GM12878 (cell line): Measurements from ENCODE around the gene PSMD1. TPM values are rescaled to one million over a fixed set of nuclear protein-coding genes. Genes with fewer than 3 reads are reported as not detected.

Experiments
- ATAC-seq: fragments of 200-7000 bp; cut with Tn5 transposase; 3 replicates; pipeline ENCODE4 v1.9.1; 2020; ENCODE audit warnings: mild to moderate bottlenecking, moderate library complexity
- BruUV-seq: library from RNA; stranded (reverse); fragments of 400-500 nt; replicated peaks from 2 replicates; lab custom pipeline; 2021; lab: Mats Ljungman, UMichigan
- CTCF ChIA-PET: fragments of 300-600 bp; sonication (Branson Sonifier 250); formaldehyde crosslinking; extraction: SDS; loops from one replicate; lab custom pipeline; 2021; ENCODE audit warnings: inconsistent platforms; lab: Yijun Ruan, JAX
- POLR2A ChIA-PET: fragments of 350-600 bp; formaldehyde crosslinking; extraction: SDS; loops from one replicate; lab custom pipeline; 2021; ENCODE audit warnings: inconsistent platforms; lab: Charles Lee
- RAD21 ChIA-PET: fragments of 300-600 bp; sonication (Branson Sonifier 250); formaldehyde crosslinking; loops from one replicate; lab custom pipeline; 2023; ENCODE audit warnings: antibody characterized with exemption; ENCODE audit not compliant: unreplicated experiment; lab: Charles Lee
- SMC1A ChIA-PET: fragments of 300-600 bp; sonication (Branson Sonifier 250); formaldehyde crosslinking; loops from one replicate; lab custom pipeline; 2023; ENCODE audit not compliant: unreplicated experiment, uncharacterized antibody; lab: Charles Lee
- DNase-seq: peaks from one replicate; pipeline ENCODE4 v3.0.0-alpha.2; 2011; ENCODE audit warnings: low read depth, low spot score
- FAIRE-seq: peaks from 3 replicates; lab custom pipeline; 2011; peaks lifted over from hg19 to GRCh38; lab: Jason Lieb, UNC
- H2AFZ ChIP-seq: 2 replicates; pipeline ENCODE4 v1.6.0; 2011; ENCODE audit warnings: low read depth, low read length, control low read depth; ENCODE audit not compliant: control insufficient read depth
- H3K27ac ChIP-seq: 2 replicates; pipeline ENCODE4 v1.5.1; 2011; ENCODE audit warnings: control low read depth; ENCODE audit not compliant: control insufficient read depth, insufficient read depth
- H3K27me3 ChIP-seq, 2 experiments: replicated peaks in 1 of 2; 2 replicates each; pipeline versions ENCODE4 v1.6.0 to v1.6.1; 2011; ENCODE audit warnings: low read length in 1 of 2; ENCODE audit not compliant: control insufficient read depth in 2 of 2, insufficient read depth in 2 of 2
- H3K36me3 ChIP-seq, 2 experiments: 2 replicates each; pipeline ENCODE4 v1.5.1; 2011; ENCODE audit warnings: low read length in 1 of 2; ENCODE audit not compliant: control insufficient read depth in 2 of 2, insufficient read depth in 2 of 2
- H3K4me1 ChIP-seq: 2 replicates; pipeline ENCODE4 v1.6.1; 2011; ENCODE audit warnings: mild to moderate bottlenecking, low read length, moderate library complexity, mixed read lengths; ENCODE audit not compliant: control insufficient read depth, insufficient read depth
- H3K4me2 ChIP-seq: 2 replicates; pipeline ENCODE4 v1.6.0; 2011; ENCODE audit warnings: control low read depth; ENCODE audit not compliant: control insufficient read depth, insufficient read depth
- H3K4me3 ChIP-seq: fragments of 200-600 bp; sonication (generic); 2 replicates; pipeline ENCODE4 v1.5.1; 2016
- H3K79me2 ChIP-seq: 2 replicates; pipeline ENCODE4 v1.6.0; 2011; ENCODE audit warnings: low read length; ENCODE audit not compliant: control insufficient read depth, insufficient read depth
- H3K9ac ChIP-seq: 2 replicates; pipeline ENCODE4 v1.8.0; 2011; ENCODE audit warnings: low read length, control low read depth, mixed read lengths; ENCODE audit not compliant: control insufficient read depth, insufficient read depth
- H3K9me3 ChIP-seq: replicated peaks from 3 replicates; pipeline ENCODE4 v1.5.1; 2011; ENCODE audit warnings: mild to moderate bottlenecking, low read length; ENCODE audit not compliant: control insufficient read depth, insufficient read depth
- H4K20me1 ChIP-seq: 2 replicates; pipeline ENCODE4 v1.6.0; 2011; ENCODE audit not compliant: control insufficient read depth, insufficient read depth
- NRF1 ChIP-seq: conservative IDR thresholded peaks from 2 replicates; pipeline ENCODE4 v1.6.1; 2011; ENCODE audit warnings: mild to moderate bottlenecking, low read depth, low read length, improper control_type of control experiment
- SRF ChIP-seq, 2 experiments: IDR thresholded peaks; 2 replicates each; pipeline ENCODE4 v1.6.1; 2011; ENCODE audit warnings: low read depth in 2 of 2, low read length in 2 of 2, mild to moderate bottlenecking in 1 of 2, moderate library complexity in 1 of 2
- ZNF622 ChIP-seq: fragments of 450-650 bp; IDR thresholded peaks from 2 replicates; pipeline ENCODE4 v1.6.1; 2017; ENCODE audit warnings: mild to moderate bottlenecking, inconsistent platforms
- WGBS: methylation state at CpG from one replicate; pipeline ENCODE4 v1.1.6; 2016; ENCODE audit warnings: low lambda C conversion rate; ENCODE audit not compliant: insufficient replicate concordance, insufficient coverage; ENCODE audit errors: missing lambda C conversion rate; 5-methylcytosine and 5-hydroxymethylcytosine counted together
- in situ Hi-C: fragments of 300-500 bp; cut with MboI; formaldehyde crosslinking; loops from 9 replicates; pipeline ENCODE4 v1.14.3; 2018; ENCODE audit warnings: mixed read lengths
- intact Hi-C: fragments of 100-400 bp; cut with micrococcal nuclease; formaldehyde crosslinking; loops from one replicate; pipeline ENCODE4 v1.14.2; 2022; ENCODE audit not compliant: unreplicated experiment
- polyA plus RNA-seq, 11 experiments: library from polyadenylated mRNA; depleted of rRNA in 4 of 11; unstranded in 6 of 11; stranded (reverse) in 5 of 11; fragments of >200 nt; fragmentation: Nextera tagmentation in 4 of 11; fragmentation: Illumina TruSeq in 1 of 11; extraction: Ambion mirVana in 4 of 11; extraction: Trizol in 1 of 11; gene quantifications; 1 replicate in 1 of 11; 2 replicates in 10 of 11; pipeline versions ENCODE4 v1.2.1 to v1.2.3, GENCODE V29; 2011 to 2016; ENCODE audit warnings: inconsistent platforms in 2 of 11, missing spikeins in 2 of 11, low read depth in 1 of 11
- total RNA-seq, 4 experiments: library from RNA; depleted of rRNA in 3 of 4; stranded (reverse); fragments of >200 nt in 3 of 4; fragmentation: Illumina TruSeq in 1 of 4; extraction: Trizol in 1 of 4; gene quantifications; 2 replicates each; pipeline versions ENCODE4 v1.2.1 to v1.2.3, GENCODE V29; 2013 to 2021
- TF ChIP-seq, protein P1 (sequence below): fragments of 450-650 bp; IDR thresholded peaks from 2 replicates; pipeline ENCODE4 v1.6.1; 2016; ENCODE audit warnings: mild to moderate bottlenecking
- TF ChIP-seq, protein P2 (sequence below): fragments of 450-650 bp; IDR thresholded peaks from 2 replicates; pipeline ENCODE4 v1.6.1; 2016; ENCODE audit warnings: mild to moderate bottlenecking, moderate library complexity, borderline replicate concordance

The PSMD1 gene
- total and polyA plus RNA-seq, 10 of the 15 experiments (the other 5 are each of a cell fraction or from before 2014, with no cell fraction given) = 87.4 to 220 (median 139) TPM

DNA sequence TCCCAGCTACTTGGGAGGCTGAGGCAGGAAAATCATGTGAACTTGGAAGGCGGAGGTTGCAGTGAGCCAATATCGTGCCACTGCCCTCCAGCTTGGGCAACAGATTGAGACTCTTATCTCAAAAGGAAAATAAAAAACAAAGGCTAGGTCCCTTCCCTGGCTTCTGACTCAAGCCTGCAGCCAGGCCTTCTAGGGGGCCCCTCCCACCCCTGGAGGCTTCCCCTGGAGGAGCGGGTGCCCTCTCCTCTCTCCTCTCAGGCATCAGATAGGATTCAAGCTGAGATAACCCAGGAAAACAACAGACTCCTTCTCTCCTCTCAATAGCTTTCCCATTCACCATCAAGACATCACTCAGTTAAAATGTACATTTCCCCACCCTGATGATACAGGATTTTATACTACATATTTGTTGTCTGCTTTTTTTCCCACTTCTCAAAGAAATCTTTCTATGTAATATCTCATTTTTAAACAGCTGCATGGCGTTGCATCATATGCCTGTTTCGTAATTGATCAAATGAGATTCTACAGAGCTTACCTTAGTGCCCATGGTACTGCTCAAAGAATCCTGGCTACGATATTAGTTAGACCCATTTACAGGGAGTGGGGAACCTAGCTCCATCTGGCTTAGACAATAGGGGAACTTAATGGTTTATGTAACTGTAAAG, 40.0 kb upstream of the PSMD1 start:
- RAD21 ChIA-PET = interaction anchor here (0.6 to 1.5 kb wide), 2 partner anchors 192 to 411 kb away, joined by 3 to 4 read pairs; no protein-coding TSS in a partner anchor
- no peaks in the 10 kb centered on the region for H3K79me2 ChIP-seq
- TF ChIP-seq, protein P1, sequence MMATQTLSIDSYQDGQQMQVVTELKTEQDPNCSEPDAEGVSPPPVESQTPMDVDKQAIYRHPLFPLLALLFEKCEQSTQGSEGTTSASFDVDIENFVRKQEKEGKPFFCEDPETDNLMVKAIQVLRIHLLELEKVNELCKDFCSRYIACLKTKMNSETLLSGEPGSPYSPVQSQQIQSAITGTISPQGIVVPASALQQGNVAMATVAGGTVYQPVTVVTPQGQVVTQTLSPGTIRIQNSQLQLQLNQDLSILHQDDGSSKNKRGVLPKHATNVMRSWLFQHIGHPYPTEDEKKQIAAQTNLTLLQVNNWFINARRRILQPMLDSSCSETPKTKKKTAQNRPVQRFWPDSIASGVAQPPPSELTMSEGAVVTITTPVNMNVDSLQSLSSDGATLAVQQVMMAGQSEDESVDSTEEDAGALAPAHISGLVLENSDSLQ = no peak
- TF ChIP-seq ZNF622 (no peak), NRF1 (no peak), SRF (IDR thresholded peaks at IDR 0.05; ENCODE audit: low read depth in 2 of 2, low read length in 2 of 2) (no peak)
- TF ChIP-seq, protein P2, sequence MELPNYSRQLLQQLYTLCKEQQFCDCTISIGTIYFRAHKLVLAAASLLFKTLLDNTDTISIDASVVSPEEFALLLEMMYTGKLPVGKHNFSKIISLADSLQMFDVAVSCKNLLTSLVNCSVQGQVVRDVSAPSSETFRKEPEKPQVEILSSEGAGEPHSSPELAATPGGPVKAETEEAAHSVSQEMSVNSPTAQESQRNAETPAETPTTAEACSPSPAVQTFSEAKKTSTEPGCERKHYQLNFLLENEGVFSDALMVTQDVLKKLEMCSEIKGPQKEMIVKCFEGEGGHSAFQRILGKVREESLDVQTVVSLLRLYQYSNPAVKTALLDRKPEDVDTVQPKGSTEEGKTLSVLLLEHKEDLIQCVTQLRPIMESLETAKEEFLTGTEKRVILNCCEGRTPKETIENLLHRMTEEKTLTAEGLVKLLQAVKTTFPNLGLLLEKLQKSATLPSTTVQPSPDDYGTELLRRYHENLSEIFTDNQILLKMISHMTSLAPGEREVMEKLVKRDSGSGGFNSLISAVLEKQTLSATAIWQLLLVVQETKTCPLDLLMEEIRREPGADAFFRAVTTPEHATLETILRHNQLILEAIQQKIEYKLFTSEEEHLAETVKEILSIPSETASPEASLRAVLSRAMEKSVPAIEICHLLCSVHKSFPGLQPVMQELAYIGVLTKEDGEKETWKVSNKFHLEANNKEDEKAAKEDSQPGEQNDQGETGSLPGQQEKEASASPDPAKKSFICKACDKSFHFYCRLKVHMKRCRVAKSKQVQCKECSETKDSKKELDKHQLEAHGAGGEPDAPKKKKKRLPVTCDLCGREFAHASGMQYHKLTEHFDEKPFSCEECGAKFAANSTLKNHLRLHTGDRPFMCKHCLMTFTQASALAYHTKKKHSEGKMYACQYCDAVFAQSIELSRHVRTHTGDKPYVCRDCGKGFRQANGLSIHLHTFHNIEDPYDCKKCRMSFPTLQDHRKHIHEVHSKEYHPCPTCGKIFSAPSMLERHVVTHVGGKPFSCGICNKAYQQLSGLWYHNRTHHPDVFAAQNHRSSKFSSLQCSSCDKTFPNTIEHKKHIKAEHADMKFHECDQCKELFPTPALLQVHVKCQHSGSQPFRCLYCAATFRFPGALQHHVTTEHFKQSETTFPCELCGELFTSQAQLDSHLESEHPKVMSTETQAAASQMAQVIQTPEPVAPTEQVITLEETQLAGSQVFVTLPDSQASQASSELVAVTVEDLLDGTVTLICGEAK = no peak
- no peaks in the 10 kb centered on the region for H4K20me1 ChIP-seq
- H3K27me3 ChIP-seq = peaks cover 0 to 2% of the 10 kb centered on the region in 2 experiments; a peak in 3 of 4 replicates
- H3K4me2 ChIP-seq = no peak overlapping the region
- SMC1A ChIA-PET = interaction anchor here (0.7 to 1.3 kb wide), 2 partner anchors 9 to 124 kb away, joined by 4 read pairs; no protein-coding TSS in a partner anchor
- H3K9ac ChIP-seq = no peak overlapping the region
- CTCF ChIA-PET = interaction anchor here (1.2 to 2.1 kb wide), 3 partner anchors 10 to 192 kb away, joined by 3 to 6 read pairs (median 6); no protein-coding TSS in a partner anchor
- 34% methylated on average over 6 of the region's 6 CpGs for WGBS
- H3K9me3 ChIP-seq = no peaks in the 10 kb centered on the region
- H2AFZ ChIP-seq = no peak overlapping the region
- H3K4me1 ChIP-seq = no peaks in the 10 kb centered on the region
- DNase-seq = no peak
- intact Hi-C loops (no loop called here), in situ Hi-C loops (no loop called here)
- POLR2A ChIA-PET = no interaction called here
- no peaks in the 10 kb centered on the region for H3K36me3 ChIP-seq
- no TSS peak for BruUV-seq
- no peak for FAIRE-seq
- ATAC-seq = no peak
- no peak overlapping the region for H3K4me3 ChIP-seq
- no peak overlapping the region for H3K27ac ChIP-seq
